Activated CD4-positive, CD25-positive, alpha-beta regulatory T cell (primary cell): Measurements from ENCODE around the gene GNB1L.

ENCODE experiments used
- DNase-seq, 4 experiments: peaks; one replicate each; lab custom pipeline; 2025; lab: John Stamatoyannopoulos, UW

GNB1L gene

GRCh38 chr22:19748991-19749664 lies 105.5 kb downstream of the GNB1L start:
- no peak for DNase-seq

- no peak for DNase-seq
These were observed 106.5 kb downstream of the GNB1L start for GRCh38 chr22:19748139-19748538.

GRCh38 chr22:19747551-19747950 lies 107.1 kb downstream of the GNB1L start:
- DNase-seq, result no peak

GRCh38 chr22:19746726-19747125 lies 107.9 kb downstream of the GNB1L start:
- DNase-seq, result no peak

GRCh38 chr22:19745155-19746101 lies 109.2 kb downstream of the GNB1L start:
- DNase-seq, result no peak

- no peak for DNase-seq
These were observed 110.2 kb downstream of the GNB1L start for GRCh38 chr22:19744350-19745006.

GRCh38 chr22:19743651-19744050 lies 111.0 kb downstream of the GNB1L start:
- DNase-seq, result no peak

- DNase-seq, result no peak
These were observed 111.6 kb downstream of the GNB1L start for GRCh38 chr22:19743081-19743480.

GRCh38 chr22:19742160-19743066 lies 112.3 kb downstream of the GNB1L start:
- no peak for DNase-seq

GRCh38 chr22:19741053-19741452 lies 113.6 kb downstream of the GNB1L start:
- DNase-seq, result no peak

GRCh38 chr22:19740586-19740985 lies 114.1 kb downstream of the GNB1L start:
- no peak for DNase-seq

GRCh38 chr22:19739911-19740449 lies 114.7 kb downstream of the GNB1L start:
- no peak for DNase-seq

GRCh38 chr22:19739448-19739895 lies 115.2 kb downstream of the GNB1L start:
- DNase-seq, result no peak

- DNase-seq, result no peak
These were observed 115.8 kb downstream of the GNB1L start for GRCh38 chr22:19738664-19739447.

GRCh38 chr22:19737846-19738663 lies 116.6 kb downstream of the GNB1L start:
- DNase-seq, result no peak

- no peak for DNase-seq
These were observed 118.8 kb downstream of the GNB1L start for GRCh38 chr22:19735665-19736510.

GRCh38 chr22:19734837-19735382 lies 119.8 kb downstream of the GNB1L start:
- no peak for DNase-seq

- DNase-seq, result no peak
These were observed 120.5 kb downstream of the GNB1L start for GRCh38 chr22:19734163-19734562.
